ENCODE results near the gene MSI2. TPM values are rescaled to one million over a fixed set of nuclear protein-coding genes. Genes with fewer than 3 reads are reported as not detected.

MSI2 gene
- total and polyA plus RNA-seq, 2 donors (not counting 3 experiments of a cell fraction or from before 2014, with no cell fraction given): 20.9 to 59.3 TPM

DNA sequence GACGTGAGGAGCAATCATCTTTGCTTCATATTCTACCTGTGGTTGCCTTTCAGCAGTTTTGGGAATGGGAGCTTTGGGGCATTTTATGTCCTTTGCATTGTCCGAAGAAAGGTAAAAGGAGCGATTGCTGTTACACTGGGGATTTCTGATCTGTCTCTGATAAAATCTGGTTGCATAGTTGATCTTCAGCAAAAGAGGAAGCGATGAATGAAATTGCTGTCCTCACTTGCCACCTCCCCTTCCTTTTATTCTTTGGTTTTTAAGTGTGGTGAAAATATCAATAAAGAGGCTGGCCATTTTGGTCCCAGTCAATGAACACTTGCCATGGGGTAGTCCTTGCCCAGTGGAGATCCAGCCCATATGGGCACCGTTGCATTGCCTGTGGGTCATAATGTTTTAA lies 236.8 kb downstream of the MSI2 start:
- no peaks in the 10 kb centered on the region for H3K79me2 ChIP-seq (ENCODE audit: control insufficient read depth, insufficient read depth, low read length)
- H3K9me1 ChIP-seq (replicated peaks; ENCODE audit: control insufficient read depth, extremely low read depth, insufficient read depth, low read length): no peaks in the 10 kb centered on the region
- intact Hi-C loops (cut with micrococcal nuclease) (no loop called here), dilution Hi-C loops (cut with MboI; ENCODE audit: extremely low pct_ligation_motif_present, low sequenced_read_pairs) (no loop called here)
- H3K9me3 ChIP-seq (replicated peaks; ENCODE audit: control insufficient read depth, insufficient read depth, low read length): no peaks in the 10 kb centered on the region
- no peaks in the 10 kb centered on the region for H3K27me3 ChIP-seq (ENCODE audit: control insufficient read depth in 2 of 2, insufficient read depth in 2 of 2, low read length in 2 of 2)
- H3K4me3 ChIP-seq (replicated peaks in 1 of 3; ENCODE audit: insufficient read depth in 1 of 3, low read depth in 1 of 3, low read length in 3 of 3): no peak overlapping the region
- H3K9ac ChIP-seq (replicated peaks; ENCODE audit: extremely low read depth, insufficient read depth, low read length): no peak overlapping the region
- no peak overlapping the region for H3K27ac ChIP-seq (ENCODE audit: insufficient read depth, low read depth, low read length)
- no peaks in the 10 kb centered on the region for H4K20me1 ChIP-seq (replicated peaks; ENCODE audit: control insufficient read depth, extremely low read depth, insufficient read depth, low read length)
- BruUV-seq (replicated peaks): no TSS peak
- TF ChIP-seq POLR2AphosphoS5 (IDR thresholded peaks at IDR 0.05; ENCODE audit: insufficient read depth, low read depth, low read length): no peak
- TF ChIP-seq, protein P1, sequence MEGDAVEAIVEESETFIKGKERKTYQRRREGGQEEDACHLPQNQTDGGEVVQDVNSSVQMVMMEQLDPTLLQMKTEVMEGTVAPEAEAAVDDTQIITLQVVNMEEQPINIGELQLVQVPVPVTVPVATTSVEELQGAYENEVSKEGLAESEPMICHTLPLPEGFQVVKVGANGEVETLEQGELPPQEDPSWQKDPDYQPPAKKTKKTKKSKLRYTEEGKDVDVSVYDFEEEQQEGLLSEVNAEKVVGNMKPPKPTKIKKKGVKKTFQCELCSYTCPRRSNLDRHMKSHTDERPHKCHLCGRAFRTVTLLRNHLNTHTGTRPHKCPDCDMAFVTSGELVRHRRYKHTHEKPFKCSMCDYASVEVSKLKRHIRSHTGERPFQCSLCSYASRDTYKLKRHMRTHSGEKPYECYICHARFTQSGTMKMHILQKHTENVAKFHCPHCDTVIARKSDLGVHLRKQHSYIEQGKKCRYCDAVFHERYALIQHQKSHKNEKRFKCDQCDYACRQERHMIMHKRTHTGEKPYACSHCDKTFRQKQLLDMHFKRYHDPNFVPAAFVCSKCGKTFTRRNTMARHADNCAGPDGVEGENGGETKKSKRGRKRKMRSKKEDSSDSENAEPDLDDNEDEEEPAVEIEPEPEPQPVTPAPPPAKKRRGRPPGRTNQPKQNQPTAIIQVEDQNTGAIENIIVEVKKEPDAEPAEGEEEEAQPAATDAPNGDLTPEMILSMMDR (IDR thresholded peaks at IDR 0.05; ENCODE audit: extremely low read depth in 1 of 2, insufficient read depth in 1 of 2, low read depth in 1 of 2, low read length in 2 of 2): no peak
- TF ChIP-seq GATA2 (IDR thresholded peaks at IDR 0.05; ENCODE audit: insufficient read depth, insufficient read length, low read depth, low read length): no peak
- no peak for TF ChIP-seq FOS (IDR thresholded peaks at IDR 0.05; ENCODE audit: borderline replicate concordance, insufficient read depth, low read length)
- no peak for TF ChIP-seq POLR2A (IDR thresholded peaks at IDR 0.05; ENCODE audit: low read depth, low read length)
- TF ChIP-seq MYC (IDR thresholded peaks at IDR 0.05; ENCODE audit: low read depth, low read length): no peak
- no peak for TF ChIP-seq JUN (IDR thresholded peaks at IDR 0.05; ENCODE audit: borderline replicate concordance, insufficient read depth, insufficient read length, low read depth)
- no peak for TF ChIP-seq EZH2 (IDR thresholded peaks at IDR 0.05; ENCODE audit: borderline replicate concordance, low read depth, low read length, severe bottlenecking)
- TF ChIP-seq MAX (IDR thresholded peaks at IDR 0.05; ENCODE audit: insufficient read depth, insufficient read length): no peak
- no peak overlapping the region for H2AFZ ChIP-seq (ENCODE audit: low read depth, low read length)
- H3K4me2 ChIP-seq (ENCODE audit: insufficient read depth, low read length): no peak overlapping the region
- no peak for FAIRE-seq
- ChIA-PET CTCF (no interaction called here), POLR2A (interaction anchor here (0.6 kb wide), 1 partner anchor 1580 kb away, joined by 4 read pairs; no protein-coding TSS in a partner anchor)
- H3K4me1 ChIP-seq (ENCODE audit: control insufficient read depth, extremely low read depth, insufficient read depth, low read length): no peaks in the 10 kb centered on the region
- H3K36me3 ChIP-seq (ENCODE audit: control insufficient read depth in 2 of 2, extremely low read depth in 1 of 2, insufficient read depth in 2 of 2, low read length in 2 of 2): no peaks in the 10 kb centered on the region
- no peak for DNase-seq (ENCODE audit: low read depth, low spot score)

All from endothelial cell of umbilical vein (primary cell).